DMS114 treated with DMSO at 0.1 percent for 48 hours (cell line): ENCODE results near the gene DENND4A.
"Not testable (repeated sequence)": the region's sequence is repeated elsewhere in the genome, so short reads cannot be mapped to it uniquely, and the experiment has no call there.

Source experiments
- DNase-seq: peaks from one replicate; lab custom pipeline; 2025; ENCODE audit not compliant: unreplicated experiment; lab: John Stamatoyannopoulos, UW

DENND4A gene

DNA sequence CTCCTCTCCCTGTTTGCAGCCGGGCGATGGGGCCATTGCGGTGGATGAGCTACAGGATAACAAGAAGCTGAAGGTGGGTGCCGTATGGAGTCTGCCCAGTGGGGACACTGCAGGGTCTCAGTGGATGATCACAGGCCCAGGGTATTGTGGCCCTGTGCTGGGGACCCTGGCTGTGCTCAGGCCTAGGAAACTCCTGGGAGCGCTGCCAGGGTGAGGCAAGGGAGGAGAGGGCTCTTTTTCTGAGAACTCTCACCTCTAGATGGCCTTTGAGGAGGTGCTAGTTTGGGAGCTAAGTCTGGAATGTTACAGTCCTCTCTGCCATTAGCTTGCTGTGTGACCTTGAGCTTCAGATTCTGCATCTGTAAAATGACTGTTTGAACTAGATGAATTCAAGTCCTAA is 154.0 kb downstream of the DENND4A start:
- no peak for DNase-seq

DNA sequence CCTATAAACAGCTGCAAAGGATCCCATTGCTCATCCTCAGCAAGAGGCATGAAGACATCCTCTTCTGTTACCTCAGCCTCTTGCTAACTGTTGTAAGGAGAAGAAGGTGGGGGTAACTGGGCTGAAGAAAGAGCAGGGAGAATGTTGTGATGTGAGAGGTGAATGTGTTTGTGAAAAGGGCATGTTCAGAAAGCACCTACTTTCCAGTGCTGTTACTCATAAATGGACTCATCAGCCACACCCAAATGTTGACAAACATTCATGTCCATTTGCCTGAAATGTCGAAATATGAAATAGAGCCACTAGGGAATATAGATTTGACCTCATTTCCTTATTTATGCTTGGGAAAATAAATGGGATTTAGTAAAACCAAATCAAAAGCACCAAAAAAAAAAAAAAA is 157.7 kb downstream of the DENND4A start:
- no peak for DNase-seq

GRCh38 chr15:65633752-65634151 is 158.3 kb downstream of the DENND4A start:
- no peak for DNase-seq

- DNase-seq: no peak
Measured at GRCh38 chr15:65632780-65633375, 159.2 kb downstream of the DENND4A start.

DNA sequence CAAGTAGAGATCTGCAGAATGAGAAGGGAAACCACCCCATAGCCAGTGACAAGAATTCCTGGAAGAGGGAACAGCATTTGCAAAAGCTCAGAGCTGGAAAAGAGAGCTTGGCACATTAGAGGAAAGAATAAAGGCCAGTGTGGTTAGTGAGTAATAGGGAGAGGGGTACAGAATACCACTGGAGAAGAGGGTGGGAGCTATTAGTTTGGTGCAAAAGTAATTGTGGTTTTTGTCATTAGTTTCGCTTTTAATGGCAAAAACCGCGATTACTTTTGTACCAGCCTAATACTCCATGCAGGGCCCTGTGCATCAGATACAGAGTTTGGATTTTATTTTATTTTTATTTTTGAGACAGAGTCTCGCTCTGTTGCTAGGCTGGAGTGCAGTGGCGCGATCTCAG is 160.6 kb downstream of the DENND4A start:
- no peak for DNase-seq

DNA sequence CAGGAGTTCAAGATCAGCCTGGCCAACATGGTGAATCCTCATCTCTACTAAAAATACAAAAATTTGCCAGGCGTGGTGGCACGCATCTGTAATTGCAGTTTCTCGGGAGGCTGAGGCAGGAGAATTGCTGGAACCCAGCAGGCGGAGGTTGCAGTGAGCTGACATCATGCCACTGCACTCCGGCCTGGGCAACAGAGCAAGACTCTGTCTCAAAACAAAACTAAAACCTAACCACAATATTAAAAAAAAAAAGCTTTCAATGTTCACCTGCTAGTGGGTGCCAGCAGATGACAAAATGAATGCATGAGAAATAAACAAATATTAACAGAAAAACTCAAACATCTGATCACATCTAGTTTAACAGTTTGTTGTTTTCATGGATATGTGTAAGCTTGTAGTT is 161.3 kb downstream of the DENND4A start:
- no peak for DNase-seq

DNA sequence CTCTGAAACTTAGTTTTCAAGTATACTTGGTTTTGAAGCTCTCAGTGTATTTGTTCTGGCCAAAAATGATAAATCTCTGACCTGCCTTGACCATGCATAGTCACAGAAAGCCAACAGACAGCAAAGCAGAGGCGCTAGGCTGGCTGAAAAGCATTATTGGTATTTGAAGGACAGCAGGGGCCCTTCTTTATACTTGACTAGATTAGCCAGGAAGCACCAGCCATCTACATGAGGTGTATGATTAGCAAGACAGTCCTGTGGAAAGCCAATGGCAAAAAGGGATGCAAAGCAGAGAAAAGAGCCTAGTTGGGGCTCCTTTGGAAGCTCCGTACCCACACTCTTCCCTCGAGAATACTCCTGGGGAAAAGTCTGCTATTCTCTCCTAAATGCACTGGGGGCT is 162.5 kb downstream of the DENND4A start:
- DNase-seq: no peak

- DNase-seq: no peak
Measured at GRCh38 chr15:65626856-65627255, 165.2 kb downstream of the DENND4A start.

DNA sequence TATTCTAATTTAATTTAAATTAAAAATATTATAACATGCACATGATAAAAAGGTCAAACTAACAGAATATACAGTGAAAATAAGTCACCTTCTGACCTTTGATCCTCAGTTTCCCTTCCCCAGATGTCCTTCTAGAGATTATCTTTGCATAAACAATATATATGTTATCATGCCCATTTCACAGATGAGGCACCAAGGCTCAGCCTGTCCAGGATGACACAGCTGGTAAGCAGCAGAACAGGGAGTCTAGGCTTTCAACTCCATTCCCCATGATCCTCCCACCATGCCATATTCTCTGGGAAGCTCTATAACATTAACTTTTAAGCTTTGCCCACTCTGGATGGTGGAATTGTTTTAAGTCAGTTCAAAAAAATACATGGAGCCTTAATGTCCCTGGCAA is 169.0 kb downstream of the DENND4A start:
- no peak for DNase-seq

DNA sequence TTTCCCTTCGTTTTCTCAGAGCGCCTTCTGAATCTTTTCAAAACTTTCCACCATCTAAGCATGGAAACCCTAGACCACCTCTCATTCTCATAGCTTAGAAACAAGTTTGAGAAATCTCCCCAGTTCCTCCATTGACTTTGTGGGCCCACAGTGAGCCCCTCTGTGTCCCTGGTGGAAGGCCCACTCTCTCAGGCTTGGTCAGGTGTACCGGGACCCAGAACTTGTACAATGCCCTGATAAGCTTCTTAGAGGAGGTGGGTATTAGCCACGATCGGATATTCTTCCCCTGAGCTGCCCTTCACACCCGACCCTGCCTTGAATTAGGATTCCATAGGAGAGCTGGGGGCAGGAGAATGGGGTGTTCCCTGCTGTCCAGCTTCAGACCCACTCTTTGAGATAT is 170.5 kb downstream of the DENND4A start, which contains the start of gene SLC24A1:
Gene SLC24A1, plus strand, starts transcription at position 301 of the 400 bp plus-strand sequence. CDS start 2,143 bp downstream, outside the sequence.
- DNase-seq: no peak

DNA sequence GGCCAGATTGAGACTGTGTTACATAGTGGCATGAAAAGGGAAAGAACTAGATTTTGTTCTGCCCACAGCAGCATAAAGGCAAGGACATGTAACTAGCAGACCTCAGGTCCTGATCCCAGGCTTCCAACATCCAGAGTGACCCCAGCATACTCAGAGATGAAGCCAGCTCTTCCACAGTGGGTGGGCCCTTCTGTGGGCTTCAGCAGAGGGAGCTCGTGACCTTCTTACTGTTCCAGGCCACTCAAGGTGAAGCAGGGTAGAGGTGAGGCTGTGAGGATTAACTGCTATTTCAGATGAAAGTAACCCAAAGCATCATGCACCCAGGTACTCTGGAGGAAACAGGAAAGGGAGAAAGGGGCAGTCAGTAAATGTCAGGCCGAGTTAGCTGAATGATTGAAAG is 171.3 kb downstream of the DENND4A start:
- no peak for DNase-seq

- no peak for DNase-seq
Measured at GRCh38 chr15:65619626-65620290, 172.3 kb downstream of the DENND4A start.

DNA sequence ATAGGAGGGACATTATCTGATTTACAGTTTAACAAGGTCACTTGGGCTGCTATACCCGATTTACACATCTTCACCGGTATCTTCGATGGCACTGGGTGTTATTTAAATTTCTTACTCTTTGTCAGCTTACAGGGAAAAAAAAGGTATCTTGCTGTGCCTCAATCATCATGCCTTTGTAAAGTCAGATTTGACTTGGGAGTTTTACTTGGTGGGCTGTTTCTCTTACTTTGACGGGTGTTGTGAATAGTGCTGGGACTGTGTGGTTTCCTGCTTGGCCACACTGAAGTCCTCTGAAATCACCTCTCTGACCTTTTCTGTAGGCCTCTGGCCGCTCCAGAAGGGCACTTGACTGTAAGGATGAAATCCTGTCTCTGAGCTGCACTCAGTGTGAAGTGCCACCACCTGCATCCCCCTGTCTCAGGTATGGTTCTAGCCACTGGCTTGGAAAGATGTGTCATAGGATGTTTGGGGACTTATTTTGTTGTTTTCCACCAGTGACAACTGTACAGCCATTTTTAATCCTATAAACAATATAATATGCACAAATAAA is 173.5 kb downstream of the DENND4A start:
- no peak for DNase-seq

DNA sequence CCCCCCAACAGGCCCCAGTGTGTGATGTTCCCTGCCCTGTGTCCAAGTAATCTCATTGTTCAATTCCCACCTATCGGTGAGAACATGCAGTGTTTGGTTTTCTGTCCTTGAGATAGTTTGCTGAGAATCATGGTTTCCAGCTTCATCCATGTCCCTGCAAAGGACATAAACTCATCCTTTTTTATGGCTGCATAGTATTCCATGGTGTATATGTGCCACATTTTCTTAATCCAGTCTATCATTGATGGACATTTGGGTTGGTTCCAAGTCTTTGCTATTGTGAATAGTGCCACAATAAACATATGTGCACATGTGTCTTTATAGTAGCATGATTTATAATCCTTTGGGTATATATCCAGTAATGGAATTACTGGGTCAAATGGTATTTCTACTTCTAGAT is 176.2 kb downstream of the DENND4A start:
- not testable (repeated sequence) for DNase-seq

DNA sequence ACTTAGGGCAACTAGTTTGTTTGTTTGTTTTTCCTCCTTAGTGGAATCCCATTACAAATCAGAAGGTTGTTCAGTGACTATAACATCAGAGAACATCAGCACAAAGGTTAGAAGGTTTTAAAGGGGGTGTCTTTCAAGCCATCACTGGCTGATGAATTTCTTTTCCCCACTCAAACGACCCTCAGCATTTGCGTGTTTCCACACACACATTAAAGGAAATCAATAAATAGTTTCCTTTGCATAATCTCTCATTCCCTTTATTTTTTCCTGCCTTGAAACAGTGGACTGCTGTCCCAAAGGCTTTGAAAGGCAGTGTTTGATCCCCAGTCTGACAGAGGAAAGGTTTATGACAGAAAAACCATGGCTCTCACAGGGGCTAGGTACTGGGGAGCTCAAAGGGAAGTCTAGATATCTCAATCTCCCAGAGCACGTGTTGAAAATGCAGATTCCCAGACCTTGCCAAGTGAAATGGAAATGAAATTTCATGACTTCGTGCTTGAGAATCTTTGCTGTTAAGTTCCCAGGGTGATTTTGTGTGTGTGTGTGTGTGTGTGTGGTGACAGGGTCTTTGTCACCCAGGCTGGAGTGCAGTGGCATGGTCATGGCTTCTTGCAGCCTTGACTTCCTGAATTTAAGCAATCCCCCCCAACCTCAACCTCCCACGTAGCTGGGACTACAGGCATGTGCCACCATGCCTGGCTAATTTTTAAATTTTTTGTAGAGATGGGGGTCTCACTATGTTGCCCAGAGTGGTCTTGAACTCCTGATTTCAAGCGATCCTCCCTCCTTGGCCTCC is 178.9 kb downstream of the DENND4A start:
- no peak for DNase-seq

- no peak for DNase-seq
Measured at GRCh38 chr15:65612616-65612946, 179.5 kb downstream of the DENND4A start.

GRCh38 chr15:65611888-65612615 is 180.0 kb downstream of the DENND4A start:
- DNase-seq: no peak

DNA sequence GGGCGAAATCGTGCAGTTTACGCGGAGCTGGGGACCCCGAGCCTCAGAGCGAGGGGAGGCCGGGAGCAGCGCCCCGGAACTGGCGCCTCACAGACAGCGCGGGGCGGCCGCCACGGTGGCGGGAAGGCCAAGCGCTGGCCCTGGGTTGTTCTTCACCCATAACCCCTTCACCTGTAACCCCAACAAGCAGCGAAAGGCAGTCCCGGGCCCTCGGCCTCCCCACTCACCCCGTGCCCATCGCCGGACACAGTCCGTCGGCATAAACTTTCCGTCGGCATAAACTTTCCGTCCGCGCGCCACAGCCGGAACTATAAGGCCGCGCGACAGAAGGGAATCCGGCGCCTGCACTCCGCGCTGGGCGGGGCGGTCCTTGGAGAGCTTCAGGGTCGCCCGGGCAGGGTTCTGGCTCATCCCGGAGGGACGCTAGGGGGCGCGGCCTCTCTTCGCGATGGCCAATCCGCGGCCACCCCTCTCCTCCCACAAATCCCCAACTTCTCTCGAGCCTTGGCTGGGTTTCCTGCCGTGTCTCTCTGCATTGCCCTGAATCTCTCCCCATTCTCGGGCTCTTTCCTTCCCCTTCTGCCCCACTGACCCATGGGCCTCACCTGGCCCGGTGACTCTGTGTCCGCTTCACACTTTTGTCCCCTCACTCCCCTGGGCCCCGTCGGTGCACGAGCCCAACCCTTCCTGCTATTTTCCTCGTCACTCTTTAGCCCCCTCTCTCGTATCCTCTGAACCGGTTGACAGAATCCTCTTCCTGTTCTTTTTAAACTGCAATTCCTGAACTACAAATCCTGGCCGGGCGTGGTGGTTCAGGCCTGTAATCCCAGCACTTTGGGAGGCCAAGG is 181.0 kb downstream of the DENND4A start, which contains the start of gene INTS14:
Gene INTS14, minus strand, starts transcription at position 261 of the 848 bp plus-strand sequence. CDS start 3,751 bp downstream, outside the sequence.
- DNase-seq: peak; percentile 97
